ENCODE measurements around the gene LCN9. TPM values are rescaled to one million over a fixed set of nuclear protein-coding genes. Genes with fewer than 3 reads are reported as not detected.
"Not testable (repeated sequence)": the region's sequence is repeated elsewhere in the genome, so short reads cannot be mapped to it uniquely, and the experiment has no call there.

Gene LCN9
- polyA plus RNA-seq, 1 donor from 2014 or later: not detected

DNA sequence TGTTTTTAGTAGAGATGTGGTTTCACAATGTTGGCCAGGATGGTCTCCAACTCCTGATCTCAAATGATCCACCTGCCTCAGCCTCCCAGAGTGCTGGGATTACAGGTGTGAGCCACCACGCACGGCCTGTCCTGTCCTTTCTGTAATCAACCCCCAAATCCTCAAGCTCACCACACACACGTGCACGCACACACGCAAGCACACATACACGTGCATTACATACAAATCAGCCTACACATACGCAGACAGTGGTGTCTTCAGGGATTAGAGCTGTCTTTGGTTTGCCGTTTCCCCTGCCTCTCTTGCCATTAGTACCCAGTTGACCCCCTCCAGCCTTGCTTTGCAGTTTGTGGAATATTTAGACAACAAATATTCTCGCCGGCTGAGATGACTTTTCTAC, 30.3 kb upstream of the LCN9 start:
- Mint-ChIP-seq H3K4me1 (no peaks in the 10 kb centered on the region), H3K4me3 (no peak overlapping the region), H3K36me3 (no peaks in the 10 kb centered on the region), H3K27ac (peak overlapping the region in 1 of 3 donors; percentile 1), H3K9me3 (peaks cover under 1 to 15% (median 12%) of the 10 kb centered on the region in 3 donors), H3K27me3 (peaks cover 32% of the 10 kb centered on the region)

DNA sequence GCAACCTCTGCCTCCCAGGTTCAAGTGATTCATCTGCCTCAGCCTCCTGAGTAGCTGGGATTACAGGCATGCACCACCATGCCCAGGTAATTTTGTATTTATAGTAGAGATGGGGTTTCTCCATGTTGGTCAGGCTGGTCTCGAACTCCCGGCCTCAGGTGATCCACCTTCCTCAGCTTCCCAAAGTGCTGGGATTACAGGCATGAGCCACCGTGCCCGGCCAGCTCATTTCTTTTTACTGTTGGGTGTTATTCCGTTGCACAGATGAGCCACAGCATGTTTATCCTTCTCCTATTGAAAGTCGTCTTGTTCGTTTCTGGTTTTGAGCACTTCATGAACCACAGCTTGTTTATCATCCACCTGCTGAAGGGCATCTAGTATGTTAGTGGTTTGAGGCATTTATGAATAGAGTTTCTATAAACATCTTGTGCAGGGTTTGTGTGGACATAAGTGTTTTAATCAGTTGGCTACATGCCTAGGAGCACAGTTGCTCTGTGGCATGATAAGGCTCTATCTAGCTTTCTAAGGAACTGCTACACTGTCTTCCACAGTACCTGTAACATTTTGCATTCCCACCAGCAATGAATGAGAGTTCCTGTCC, 26.1 kb upstream of the LCN9 start:
- not testable (repeated sequence) for H3K36me3 Mint-ChIP-seq, H3K4me3 Mint-ChIP-seq, H3K4me1 Mint-ChIP-seq, H3K9me3 Mint-ChIP-seq
- peak overlapping the region in 1 of 3 donors; percentile 69 for H3K27ac Mint-ChIP-seq
- peaks cover 30% of the 10 kb centered on the region for H3K27me3 Mint-ChIP-seq

DNA sequence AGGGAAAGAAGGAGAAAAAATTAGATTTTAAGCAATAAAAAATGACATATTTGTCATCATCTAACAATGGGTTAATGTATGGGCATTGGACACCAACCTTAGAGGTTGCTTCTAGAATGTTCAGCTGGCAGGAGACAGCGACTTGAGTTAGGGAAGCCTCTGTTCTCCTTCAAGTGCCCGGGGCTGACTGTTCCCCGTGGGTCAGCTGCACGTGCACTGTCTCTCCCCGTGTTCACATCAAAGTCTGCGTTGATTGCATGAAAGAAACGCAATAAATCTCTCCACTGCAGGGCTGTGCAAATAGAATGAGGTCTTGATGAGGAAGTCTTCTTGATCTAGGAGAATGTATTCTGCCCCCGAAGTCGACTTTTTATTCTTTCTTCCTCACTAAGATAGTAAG, 23.9 kb upstream of the LCN9 start, which contains the start of gene GLT6D1:
Gene GLT6D1, minus strand, starts transcription at position 345 of the 400 bp plus-strand sequence. CDS start 353 bp downstream, outside the sequence.
- peaks cover 5 to 10% (median 6%) of the 10 kb centered on the region in 3 donors for H3K9me3 Mint-ChIP-seq
- H3K27ac Mint-ChIP-seq: no peak within 1 kb of the TSS
- H3K27me3 Mint-ChIP-seq: peaks cover 30% of the 10 kb centered on the region
- no peaks in the 10 kb centered on the region for H3K36me3 Mint-ChIP-seq
- H3K4me1 Mint-ChIP-seq: no peaks in the 10 kb centered on the region
- H3K4me3 Mint-ChIP-seq: no peak within 1 kb of the TSS

DNA sequence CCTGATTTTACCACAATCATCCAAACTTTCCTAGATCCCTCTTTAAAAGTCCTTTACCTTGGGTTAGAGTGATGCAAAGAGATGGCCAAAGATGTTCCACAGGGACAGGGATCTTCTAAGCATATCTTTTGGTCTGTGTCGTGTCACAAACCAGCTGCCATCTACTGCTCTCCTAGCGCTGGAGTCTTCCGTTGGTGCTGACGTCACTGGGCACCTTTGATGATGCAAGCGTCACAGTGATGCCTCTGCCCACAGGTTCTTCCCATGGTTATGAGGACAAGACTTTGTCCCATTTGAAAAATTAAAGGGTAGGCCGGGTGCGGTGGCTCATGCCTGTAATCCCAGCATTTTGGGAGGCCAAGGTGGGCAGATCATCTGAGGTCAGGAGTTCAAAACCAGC, 22.1 kb upstream of the LCN9 start:
- Mint-ChIP-seq H3K36me3 (no peaks in the 10 kb centered on the region), H3K4me1 (no peaks in the 10 kb centered on the region), H3K9me3 (peaks cover 7 to 21% (median 11%) of the 10 kb centered on the region in 3 donors), H3K27ac (no peak overlapping the region), H3K4me3 (no peak overlapping the region), H3K27me3 (peaks cover 16% of the 10 kb centered on the region)

DNA sequence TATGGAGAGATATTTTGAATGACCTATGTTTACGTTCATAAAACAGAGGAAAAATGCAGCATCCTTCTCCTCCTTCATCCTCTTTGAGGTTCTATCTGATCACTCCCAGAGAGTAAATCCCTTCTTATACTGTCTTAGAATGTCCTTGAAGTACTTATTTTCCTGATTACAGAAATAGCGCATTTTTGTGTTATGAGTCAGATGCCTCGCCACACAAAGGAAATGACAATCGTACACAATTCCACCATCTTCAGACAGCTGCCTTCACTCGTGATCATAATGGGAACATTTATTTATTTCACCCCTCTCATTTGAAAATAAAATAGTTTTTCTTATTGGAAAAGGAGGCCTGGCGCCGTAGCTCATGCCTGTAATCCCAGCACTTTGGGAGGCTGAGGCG, 21.4 kb upstream of the LCN9 start:
- Mint-ChIP-seq H3K4me3 (no peak overlapping the region), H3K9me3 (peaks cover 7 to 25% (median 11%) of the 10 kb centered on the region in 3 donors), H3K27ac (no peak overlapping the region), H3K4me1 (no peaks in the 10 kb centered on the region), H3K36me3 (no peaks in the 10 kb centered on the region), H3K27me3 (peaks cover 10% of the 10 kb centered on the region)

DNA sequence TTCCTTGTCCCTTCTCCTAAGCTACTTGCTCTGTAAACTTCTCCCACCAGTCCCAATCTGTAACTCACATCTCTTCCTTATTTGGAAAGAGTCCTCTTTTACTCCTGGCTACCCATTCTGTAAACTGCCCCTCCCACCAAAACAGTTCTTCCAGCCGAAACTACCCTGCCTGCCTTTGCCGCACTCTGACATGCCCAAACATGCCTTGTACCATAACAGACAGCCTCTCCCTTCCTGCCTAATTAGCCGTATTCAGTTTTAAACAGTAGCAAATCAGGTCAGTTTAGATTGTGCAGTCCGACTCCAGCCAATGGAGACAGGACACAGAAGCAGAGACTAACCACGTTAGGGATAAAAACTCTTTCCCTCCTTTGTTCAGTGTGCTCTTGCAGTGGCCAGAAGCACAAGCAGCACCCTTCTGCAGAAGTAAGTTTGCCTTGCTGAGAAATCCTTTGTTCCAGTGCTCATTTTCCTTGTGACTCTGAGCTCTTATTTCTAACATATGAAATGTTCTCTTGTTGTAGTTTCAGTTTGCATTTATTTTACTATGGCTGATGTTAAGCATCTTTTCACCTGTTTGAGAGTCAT, 18.4 kb upstream of the LCN9 start:
- Mint-ChIP-seq H3K9me3 (peaks cover 11 to 42% (median 18%) of the 10 kb centered on the region in 3 donors), H3K36me3 (no peaks in the 10 kb centered on the region), H3K4me3 (no peak overlapping the region), H3K27ac (no peak overlapping the region), H3K27me3 (no peaks in the 10 kb centered on the region), H3K4me1 (no peaks in the 10 kb centered on the region)

DNA sequence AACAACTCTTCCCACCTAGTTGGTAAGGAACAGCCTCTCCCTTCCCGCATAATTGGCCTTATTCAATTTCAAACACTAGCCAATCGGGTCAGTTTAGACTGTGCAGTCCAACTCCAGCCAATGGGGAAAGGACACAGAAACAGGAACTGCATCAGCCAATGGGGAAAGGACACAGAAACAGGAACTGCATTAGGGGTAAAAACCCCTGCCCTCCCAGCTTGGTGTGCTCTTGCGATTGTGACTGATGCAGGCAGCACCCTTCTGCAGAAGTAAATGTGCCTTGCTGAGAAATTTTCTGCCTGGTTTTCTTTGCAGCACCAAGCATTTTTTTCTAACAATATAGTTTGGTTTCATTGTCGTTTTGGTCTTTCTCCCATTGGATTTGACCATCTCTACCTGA, 15.2 kb upstream of the LCN9 start:
- Mint-ChIP-seq H3K4me3 (no peak overlapping the region), H3K36me3 (no peaks in the 10 kb centered on the region), H3K4me1 (no peaks in the 10 kb centered on the region), H3K27me3 (no peaks in the 10 kb centered on the region), H3K9me3 (peaks cover 10 to 44% (median 25%) of the 10 kb centered on the region in 3 donors), H3K27ac (no peak overlapping the region)

DNA sequence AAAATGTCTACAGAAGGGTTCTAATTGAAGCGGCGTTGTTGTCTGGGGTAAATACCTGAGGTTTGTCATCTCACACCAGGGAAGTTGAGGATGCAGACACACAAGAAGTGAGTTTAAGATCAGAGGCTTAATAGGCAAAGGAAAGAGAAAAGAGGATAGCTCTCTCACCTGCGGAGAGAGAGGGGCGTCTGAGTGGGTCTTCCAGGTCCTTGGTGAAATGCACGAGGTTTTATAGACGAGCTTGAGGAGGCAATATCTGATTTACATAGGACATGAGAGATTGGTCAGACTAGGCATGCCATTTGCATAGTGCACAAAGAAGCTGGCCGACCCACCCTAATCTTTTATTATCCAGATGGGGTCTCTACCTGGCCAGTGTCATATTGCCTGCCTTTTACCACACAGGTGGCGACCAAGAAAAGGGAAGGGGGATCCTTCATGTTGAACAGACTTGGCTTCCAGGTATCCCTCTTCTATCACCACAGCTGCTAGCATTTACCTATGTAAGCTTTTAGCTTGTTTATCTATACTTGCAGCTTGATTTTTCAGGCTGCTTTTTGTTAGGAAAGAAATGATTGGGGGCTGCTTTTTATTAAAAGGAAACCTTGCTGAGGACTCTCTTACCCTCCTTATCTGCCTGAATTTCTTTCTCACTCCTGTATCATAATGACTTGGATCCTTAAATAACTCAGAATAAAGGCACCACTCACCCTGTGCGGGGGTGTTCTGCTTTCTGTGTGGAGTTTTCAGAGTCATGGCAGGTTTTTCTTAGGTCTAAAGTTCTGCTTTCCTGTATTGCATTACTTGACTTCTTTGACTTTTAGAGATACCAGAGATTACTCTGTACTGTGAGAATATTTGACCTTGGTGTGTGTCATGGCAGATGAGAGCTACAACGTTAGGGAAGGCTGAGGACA, 14.4 kb upstream of the LCN9 start:
- H3K27me3 Mint-ChIP-seq: no peaks in the 10 kb centered on the region
- H3K27ac Mint-ChIP-seq: no peak overlapping the region
- no peaks in the 10 kb centered on the region for H3K36me3 Mint-ChIP-seq
- no peak overlapping the region for H3K4me3 Mint-ChIP-seq
- peaks cover 10 to 44% (median 23%) of the 10 kb centered on the region in 3 donors for H3K9me3 Mint-ChIP-seq
- no peaks in the 10 kb centered on the region for H3K4me1 Mint-ChIP-seq

DNA sequence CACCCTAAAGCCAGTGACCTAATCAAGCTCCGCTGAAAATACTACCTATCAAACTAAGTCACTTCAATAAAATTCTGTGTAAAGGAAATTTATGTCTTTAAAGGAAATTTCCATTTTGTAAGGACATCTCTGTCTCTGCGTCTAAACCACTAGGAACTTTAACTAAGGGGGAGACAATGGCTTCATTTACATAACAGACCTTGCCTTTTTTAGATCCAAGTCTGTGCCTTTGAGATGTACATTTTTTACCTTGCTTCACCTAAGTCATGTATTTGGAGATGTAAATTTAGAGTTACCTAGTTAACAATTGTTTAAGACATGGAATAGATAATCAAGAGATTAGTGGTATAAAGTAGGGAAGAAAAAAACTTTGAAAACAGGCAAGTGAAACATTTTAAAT, 13.6 kb upstream of the LCN9 start:
- Mint-ChIP-seq H3K4me3 (no peak overlapping the region), H3K9me3 (peaks cover 10 to 38% (median 22%) of the 10 kb centered on the region in 3 donors), H3K36me3 (no peaks in the 10 kb centered on the region), H3K4me1 (no peaks in the 10 kb centered on the region), H3K27ac (no peak overlapping the region), H3K27me3 (no peaks in the 10 kb centered on the region)

DNA sequence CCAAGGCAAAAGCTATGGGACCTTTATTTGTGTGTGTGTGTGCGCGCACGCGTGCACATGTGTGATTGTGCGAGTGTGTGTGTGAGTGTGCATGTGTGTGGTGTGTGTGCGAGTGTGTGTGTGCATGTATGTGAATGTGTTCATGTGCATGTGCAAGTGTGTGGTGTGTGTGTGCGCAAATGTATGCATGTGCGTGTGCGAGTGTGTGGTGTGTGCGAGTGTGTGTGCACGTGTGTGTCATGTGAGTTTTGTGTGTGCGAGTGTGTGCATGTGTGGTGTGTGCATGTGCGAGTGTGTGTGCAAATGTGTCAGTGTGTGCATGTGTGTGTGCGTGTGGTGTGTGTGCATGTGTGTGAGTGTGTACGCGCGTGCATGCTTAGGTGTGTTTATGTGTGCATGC, 12.7 kb upstream of the LCN9 start:
- no peak overlapping the region for H3K4me3 Mint-ChIP-seq

DNA sequence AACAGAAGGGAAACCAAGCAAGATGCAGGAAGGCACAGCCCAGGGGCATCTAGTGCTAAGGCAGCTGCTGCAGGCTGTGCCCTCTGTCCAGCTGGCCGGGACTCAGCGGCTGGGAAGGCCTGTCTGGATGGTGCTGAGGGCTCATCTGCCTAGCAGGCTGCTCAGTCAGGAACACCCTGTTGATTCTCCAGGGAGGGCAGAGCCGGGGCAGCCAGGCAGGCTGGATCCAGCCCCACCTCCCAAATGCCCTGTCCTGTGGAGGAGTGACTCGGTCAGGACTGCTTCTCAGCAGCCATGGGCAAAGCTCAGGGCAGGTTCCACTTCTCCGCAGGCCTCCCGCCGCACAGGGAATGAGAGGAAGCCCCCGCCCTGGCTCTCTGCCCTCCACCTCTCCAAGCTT, 7.8 kb upstream of the LCN9 start:
- H3K4me3 Mint-ChIP-seq: no peak overlapping the region
- H3K9me3 Mint-ChIP-seq: peaks cover 0 to 2% (median 2%) of the 10 kb centered on the region in 3 donors
- H3K36me3 Mint-ChIP-seq: no peaks in the 10 kb centered on the region
- H3K4me1 Mint-ChIP-seq: no peaks in the 10 kb centered on the region
- H3K27me3 Mint-ChIP-seq: no peaks in the 10 kb centered on the region
- no peak overlapping the region for H3K27ac Mint-ChIP-seq

More for the DNA sequence above, 12.7 kb upstream of the LCN9 start:
- Mint-ChIP-seq H3K36me3 (no peaks in the 10 kb centered on the region), H3K27ac (no peak overlapping the region), H3K27me3 (no peaks in the 10 kb centered on the region), H3K4me1 (no peaks in the 10 kb centered on the region), H3K9me3 (peaks cover 7 to 29% (median 21%) of the 10 kb centered on the region in 3 donors)

DNA sequence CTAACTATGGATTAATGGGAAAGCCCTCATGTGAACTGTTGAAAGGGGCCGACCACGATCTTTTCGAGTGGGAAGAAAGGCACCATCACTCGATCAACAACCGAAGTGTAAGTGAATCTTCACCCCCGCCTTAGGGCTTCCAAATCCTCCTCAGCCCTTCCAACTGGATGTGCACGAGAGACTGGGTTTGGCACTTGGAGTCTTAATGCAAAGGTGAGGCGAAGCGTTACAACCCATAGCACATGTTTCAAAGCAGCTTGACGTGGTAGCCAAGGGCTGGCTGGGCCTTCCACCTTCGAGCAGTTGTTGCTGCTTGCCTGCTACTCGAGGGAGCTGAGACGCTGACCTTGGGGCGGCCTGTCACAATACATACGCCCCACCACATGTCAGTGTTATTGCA, 5.7 kb upstream of the LCN9 start:
- Mint-ChIP-seq H3K27me3 (no peaks in the 10 kb centered on the region), H3K4me1 (no peaks in the 10 kb centered on the region), H3K9me3 (no peaks in the 10 kb centered on the region), H3K27ac (no peak overlapping the region), H3K36me3 (no peaks in the 10 kb centered on the region), H3K4me3 (no peak overlapping the region)

DNA sequence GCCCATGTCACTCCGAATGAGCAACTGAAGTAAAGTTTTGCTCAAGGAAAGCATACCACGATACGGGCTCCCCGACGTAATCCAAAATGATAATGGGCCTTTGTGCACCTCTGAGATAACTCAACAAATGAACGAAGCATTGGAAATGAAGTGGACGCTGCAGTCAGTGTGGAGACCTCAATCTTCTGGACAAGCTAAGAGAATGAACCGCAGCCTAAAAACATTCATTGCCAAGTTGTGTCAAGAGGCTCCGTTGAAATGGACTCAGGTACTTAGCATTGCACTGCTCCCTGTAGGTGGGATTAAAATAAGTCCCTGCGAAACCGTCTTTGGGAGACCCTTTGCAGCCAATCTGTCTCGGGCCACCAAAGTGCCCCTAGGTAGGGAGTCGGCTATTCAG, 3.9 kb upstream of the LCN9 start:
- H3K4me1 Mint-ChIP-seq: no peaks in the 10 kb centered on the region
- no peak overlapping the region for H3K27ac Mint-ChIP-seq
- H3K9me3 Mint-ChIP-seq: no peaks in the 10 kb centered on the region
- no peaks in the 10 kb centered on the region for H3K36me3 Mint-ChIP-seq
- H3K27me3 Mint-ChIP-seq: no peaks in the 10 kb centered on the region
- no peak overlapping the region for H3K4me3 Mint-ChIP-seq

DNA sequence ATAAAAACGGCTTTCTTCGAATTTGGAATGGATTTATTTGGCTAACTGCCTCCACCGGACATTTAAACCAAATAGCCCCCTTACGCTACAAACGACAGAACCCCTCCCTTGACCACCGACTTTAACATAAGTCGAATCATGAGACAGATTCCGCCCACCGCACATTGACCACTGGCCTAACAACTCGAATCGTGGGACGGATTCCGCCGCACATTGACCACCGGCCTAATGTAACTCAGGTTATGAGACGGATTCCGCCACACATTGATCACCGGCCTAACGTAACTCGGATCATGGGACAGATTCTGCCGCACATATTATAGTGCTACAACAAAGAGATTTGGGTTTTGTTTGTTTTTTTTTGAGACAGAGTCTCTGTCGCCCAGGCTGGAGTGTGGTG, 2.7 kb upstream of the LCN9 start:
- H3K4me3 Mint-ChIP-seq: no peak overlapping the region
- no peaks in the 10 kb centered on the region for H3K9me3 Mint-ChIP-seq
- no peaks in the 10 kb centered on the region for H3K4me1 Mint-ChIP-seq
- H3K27ac Mint-ChIP-seq: no peak overlapping the region
- no peaks in the 10 kb centered on the region for H3K36me3 Mint-ChIP-seq
- H3K27me3 Mint-ChIP-seq: no peaks in the 10 kb centered on the region

DNA sequence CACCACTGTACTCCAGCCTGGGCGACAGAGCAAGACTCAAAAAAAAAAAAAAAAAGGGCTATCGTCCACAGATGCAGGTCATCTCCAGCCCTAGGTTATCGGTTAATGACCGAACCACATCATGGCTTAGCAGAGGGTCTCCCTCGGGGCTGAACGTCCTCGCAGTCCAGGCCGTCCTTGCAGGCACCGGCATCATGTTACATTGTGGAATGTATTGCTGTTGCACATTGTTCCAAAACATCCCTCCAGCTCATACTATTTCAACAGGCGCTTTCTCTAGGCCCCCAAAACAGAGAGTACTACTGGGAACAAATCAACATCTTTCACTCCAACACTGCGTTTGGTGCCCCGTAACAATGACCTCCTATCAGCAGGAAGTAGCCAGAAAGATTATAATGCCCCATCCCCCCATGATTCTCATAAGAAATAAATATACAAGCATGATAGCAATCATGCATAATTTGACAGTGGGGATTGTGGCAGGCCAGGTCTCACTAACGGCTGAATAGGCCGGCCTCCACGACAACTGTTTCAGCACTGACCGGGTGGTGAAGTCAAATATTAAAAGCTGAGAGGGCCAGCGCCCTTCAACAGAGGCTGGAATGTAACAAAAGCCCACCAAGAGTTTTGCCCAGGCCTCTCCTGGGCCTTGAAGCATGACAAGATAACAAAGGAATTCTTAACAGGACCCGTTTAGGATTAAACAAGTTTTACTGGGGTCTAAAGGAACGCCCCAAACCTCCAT, 1.1 kb upstream of the LCN9 start:
- H3K4me3 Mint-ChIP-seq: no peak overlapping the region
- H3K27me3 Mint-ChIP-seq: no peaks in the 10 kb centered on the region
- H3K27ac Mint-ChIP-seq: no peak overlapping the region
- no peaks in the 10 kb centered on the region for H3K4me1 Mint-ChIP-seq
- no peaks in the 10 kb centered on the region for H3K9me3 Mint-ChIP-seq
- H3K36me3 Mint-ChIP-seq: no peaks in the 10 kb centered on the region

All from IgD-negative memory B cell (primary cell).